ENCODE measurements around the gene ALAS2. TPM values are rescaled to one million over a fixed set of nuclear protein-coding genes. Genes with fewer than 3 reads are reported as not detected.
"Not testable (repeated sequence)": the region's sequence is repeated elsewhere in the genome, so short reads cannot be mapped to it uniquely, and the experiment has no call there.

ALAS2 gene
- total RNA-seq (not detected), polyA plus RNA-seq (not detected)

- Histone ChIP-seq H3K27me3 (ENCODE audit: insufficient read depth, low read length, poor library complexity, severe bottlenecking) (no peaks in the 10 kb centered on the region), H3K9me3 (ENCODE audit: low read length) (no peaks in the 10 kb centered on the region), H3K27ac (ENCODE audit: low read depth, low read length) (peak within 1 kb of the TSS; percentile 39), H3K4me3 (ENCODE audit: low read length) (no peak within 1 kb of the TSS), H3K36me3 (ENCODE audit: insufficient read depth, low read length) (no peaks in the 10 kb centered on the region), H3K4me1 (ENCODE audit: insufficient read depth, low read length) (no peaks in the 10 kb centered on the region)
- ChIA-PET POLR2A (no interaction called here), CTCF (no interaction called here)
- no peaks in the 10 kb centered on the region for H3K9me3 Mint-ChIP-seq
- peak within 1 kb of the TSS in 1 of 8 donors; percentile 24 for H3K27ac Mint-ChIP-seq
- H3K27me3 Mint-ChIP-seq: peaks cover 0 to 6% of the 10 kb centered on the region in 2 donors
- H3K36me3 Mint-ChIP-seq: no peaks in the 10 kb centered on the region
- no peak within 1 kb of the TSS for H3K4me3 Mint-ChIP-seq
- no peak for DNase-seq
- no peaks in the 10 kb centered on the region for H3K4me1 Mint-ChIP-seq
Observed at GRCh38 chrX:55030271-55031205, at the start of gene ALAS2. Gene ALAS2, minus strand, starts transcription at chrX:55030977. Its CDS starts 4,977 bp downstream, at chrX:55026000.

GRCh38 chrX:55074851-55075467 lies 44.2 kb upstream of the ALAS2 start, which contains the start of gene PAGE2B:
Gene PAGE2B, plus strand, starts transcription at chrX:55075030. Its CDS starts 1,012 bp downstream, at chrX:55076042.
- H3K9me3 Mint-ChIP-seq: peaks cover 0 to 4% (median 0%) of the 10 kb centered on the region in 5 donors
- H3K36me3 Mint-ChIP-seq: no peaks in the 10 kb centered on the region
- H3K9me3 ChIP-seq (ENCODE audit: low read length): no peaks in the 10 kb centered on the region
- ChIA-PET POLR2A (no interaction called here), CTCF (no interaction called here)
- no peak within 1 kb of the TSS for H3K4me3 ChIP-seq (ENCODE audit: low read length)
- H3K36me3 ChIP-seq (ENCODE audit: insufficient read depth, low read length): no peaks in the 10 kb centered on the region
- no peak within 1 kb of the TSS for H3K4me3 Mint-ChIP-seq
- H3K27ac Mint-ChIP-seq: no peak within 1 kb of the TSS
- peaks cover 5 to 32% of the 10 kb centered on the region in 2 donors for H3K27me3 Mint-ChIP-seq
- no peak for DNase-seq
- H3K27me3 ChIP-seq (ENCODE audit: insufficient read depth, low read length, poor library complexity, severe bottlenecking): no peaks in the 10 kb centered on the region
- H3K4me1 Mint-ChIP-seq: no peaks in the 10 kb centered on the region
- no peaks in the 10 kb centered on the region for H3K4me1 ChIP-seq (ENCODE audit: insufficient read depth, low read length)
- H3K27ac ChIP-seq (ENCODE audit: low read depth, low read length): no peak within 1 kb of the TSS

- no peaks in the 10 kb centered on the region for H3K27me3 ChIP-seq (ENCODE audit: insufficient read depth, low read length, poor library complexity, severe bottlenecking)
- CTCF ChIA-PET: no interaction called here
- no peak for DNase-seq
Observed at GRCh38 chrX:55072286-55072685, 41.5 kb upstream of the ALAS2 start.

GRCh38 chrX:55067180-55067579 lies 36.4 kb upstream of the ALAS2 start:
- H3K4me3 Mint-ChIP-seq; POLR2A ChIA-PET; H3K9me3 ChIP-seq (ENCODE audit: low read length); H3K27me3 ChIP-seq (ENCODE audit: insufficient read depth, low read length, poor library complexity, severe bottlenecking); H3K4me3 ChIP-seq (ENCODE audit: low read length); H3K27ac ChIP-seq (ENCODE audit: low read depth, low read length); H3K27ac Mint-ChIP-seq; H3K4me1 Mint-ChIP-seq; DNase-seq; H3K36me3 ChIP-seq (ENCODE audit: insufficient read depth, low read length); H3K36me3 Mint-ChIP-seq; H3K4me1 ChIP-seq (ENCODE audit: insufficient read depth, low read length); H3K9me3 Mint-ChIP-seq; CTCF ChIA-PET: not testable (repeated sequence)
- peaks cover 11 to 37% of the 10 kb centered on the region in 2 donors for H3K27me3 Mint-ChIP-seq

More at GRCh38 chrX:55072286-55072685, 41.5 kb upstream of the ALAS2 start:
- POLR2A ChIA-PET: no interaction called here
- no peak overlapping the region for H3K4me3 Mint-ChIP-seq
- Histone ChIP-seq H3K36me3 (ENCODE audit: insufficient read depth, low read length) (no peaks in the 10 kb centered on the region), H3K9me3 (ENCODE audit: low read length) (no peaks in the 10 kb centered on the region), H3K4me3 (ENCODE audit: low read length) (no peak overlapping the region), H3K4me1 (ENCODE audit: insufficient read depth, low read length) (no peaks in the 10 kb centered on the region), H3K27ac (ENCODE audit: low read depth, low read length) (no peak overlapping the region)
- peaks cover 11 to 41% of the 10 kb centered on the region in 2 donors for H3K27me3 Mint-ChIP-seq
- H3K4me1 Mint-ChIP-seq: no peaks in the 10 kb centered on the region
- peaks cover 0 to 4% (median 0%) of the 10 kb centered on the region in 5 donors for H3K9me3 Mint-ChIP-seq
- no peak overlapping the region for H3K27ac Mint-ChIP-seq
- H3K36me3 Mint-ChIP-seq: no peaks in the 10 kb centered on the region

- Mint-ChIP-seq H3K36me3 (no peaks in the 10 kb centered on the region), H3K4me1 (peaks cover 11 to 20% (median 19%) of the 10 kb centered on the region in 3 donors), H3K27me3 (peaks cover 0 to 12% of the 10 kb centered on the region in 2 donors), H3K9me3 (no peaks in the 10 kb centered on the region), H3K4me3 (peak overlapping the region; percentile 12 to 78 (median 58)), H3K27ac (peak overlapping the region in 5 of 8 donors; percentile 11 to 90 (median 79))
- CTCF ChIA-PET: interaction anchor here (0.8 to 1.5 kb wide), 7 partner anchors 12 to 249 kb away, joined by 3 to 9 read pairs (median 3); partner anchors contain the start of gene APEX2
- peak; percentile 2 to 46 (median 27) for DNase-seq
- H3K4me1 ChIP-seq (ENCODE audit: insufficient read depth, low read length): peaks cover 8% of the 10 kb centered on the region
- no peaks in the 10 kb centered on the region for H3K27me3 ChIP-seq (ENCODE audit: insufficient read depth, low read length, poor library complexity, severe bottlenecking)
- H3K27ac ChIP-seq (ENCODE audit: low read depth, low read length): no peak overlapping the region
- H3K9me3 ChIP-seq (ENCODE audit: low read length): no peaks in the 10 kb centered on the region
- POLR2A ChIA-PET: no interaction called here
- peak overlapping the region; percentile 33 for H3K4me3 ChIP-seq (ENCODE audit: low read length)
- H3K36me3 ChIP-seq (ENCODE audit: insufficient read depth, low read length): no peaks in the 10 kb centered on the region
Observed at GRCh38 chrX:55057675-55058249, 27.0 kb upstream of the ALAS2 start.

- Mint-ChIP-seq H3K27ac (peak overlapping the region in 7 of 8 donors; percentile 11 to 90 (median 79)), H3K4me1 (peaks cover 11 to 20% (median 19%) of the 10 kb centered on the region in 3 donors), H3K27me3 (peaks cover 0 to 7% of the 10 kb centered on the region in 2 donors), H3K9me3 (no peaks in the 10 kb centered on the region), H3K4me3 (peak overlapping the region; percentile 12 to 78 (median 58)), H3K36me3 (no peaks in the 10 kb centered on the region)
- H3K9me3 ChIP-seq (ENCODE audit: low read length): no peaks in the 10 kb centered on the region
- no peaks in the 10 kb centered on the region for H3K36me3 ChIP-seq (ENCODE audit: insufficient read depth, low read length)
- no peak overlapping the region for H3K27ac ChIP-seq (ENCODE audit: low read depth, low read length)
- POLR2A ChIA-PET: no interaction called here
- no peaks in the 10 kb centered on the region for H3K27me3 ChIP-seq (ENCODE audit: insufficient read depth, low read length, poor library complexity, severe bottlenecking)
- DNase-seq: peak in 4 of 5 donors; percentile 7 to 68 (median 50)
- H3K4me3 ChIP-seq (ENCODE audit: low read length): peak overlapping the region; percentile 33
- peaks cover 8% of the 10 kb centered on the region for H3K4me1 ChIP-seq (ENCODE audit: insufficient read depth, low read length)
- CTCF ChIA-PET: interaction anchor here (0.8 to 1.5 kb wide), 7 partner anchors 13 to 248 kb away, joined by 3 to 9 read pairs (median 3); partner anchors contain the start of gene APEX2
Observed at GRCh38 chrX:55056820-55057674, 26.3 kb upstream of the ALAS2 start.

- H3K36me3 Mint-ChIP-seq; H3K9me3 Mint-ChIP-seq; POLR2A ChIA-PET; H3K27me3 ChIP-seq (ENCODE audit: insufficient read depth, low read length, poor library complexity, severe bottlenecking); H3K36me3 ChIP-seq (ENCODE audit: insufficient read depth, low read length); DNase-seq; H3K27ac ChIP-seq (ENCODE audit: low read depth, low read length); H3K4me1 ChIP-seq (ENCODE audit: insufficient read depth, low read length); H3K4me3 Mint-ChIP-seq; H3K27ac Mint-ChIP-seq; H3K4me3 ChIP-seq (ENCODE audit: low read length); H3K9me3 ChIP-seq (ENCODE audit: low read length); H3K4me1 Mint-ChIP-seq; CTCF ChIA-PET: not testable (repeated sequence)
- H3K27me3 Mint-ChIP-seq: peaks cover 0 to 12% of the 10 kb centered on the region in 2 donors
Observed at GRCh38 chrX:55050599-55050998, 19.8 kb upstream of the ALAS2 start.
